Small intestine (tissue), 7 donors: ENCODE results near the gene JMJD1C. TPM values are rescaled to one million over a fixed set of nuclear protein-coding genes. Genes with fewer than 3 reads are reported as not detected.

ENCODE experiments used
- DNase-seq, 2 donors: peaks; one replicate each; pipeline versions ENCODE4 v3.0.0 to v3.0.0-alpha.2; 2013
- FAIRE-seq: peaks from 2 replicates; lab custom pipeline; 2012; peaks lifted over from hg19 to GRCh38; lab: Jason Lieb, UNC
- H3K27ac ChIP-seq, 3 donors: one replicate each; pipeline ENCODE4 v1.5.1; 2013; ENCODE audit warnings: low read length in 2 of 3, mild to moderate bottlenecking in 2 of 3, control low read depth in 1 of 3, inconsistent platforms in 1 of 3, low read depth in 1 of 3, moderate library complexity in 1 of 3
- H3K27me3 ChIP-seq, 3 donors: one replicate each; pipeline ENCODE4 v1.6.1; 2013; ENCODE audit warnings: low read length in 3 of 3, inconsistent platforms in 1 of 3; ENCODE audit not compliant: control insufficient read depth in 3 of 3, insufficient read depth in 3 of 3
- H3K36me3 ChIP-seq, 3 donors: one replicate each; pipeline ENCODE4 v1.6.1; 2013; ENCODE audit warnings: low read length in 3 of 3, inconsistent platforms in 1 of 3, low read depth in 1 of 3, mild to moderate bottlenecking in 1 of 3, moderate library complexity in 1 of 3; ENCODE audit not compliant: control insufficient read depth in 3 of 3, insufficient read depth in 2 of 3
- H3K4me1 ChIP-seq, 3 donors: one replicate each; pipeline ENCODE4 v1.6.1; 2013; ENCODE audit warnings: low read length in 2 of 3, inconsistent platforms in 1 of 3, low read depth in 1 of 3, mild to moderate bottlenecking in 1 of 3, moderate library complexity in 1 of 3; ENCODE audit not compliant: control insufficient read depth in 3 of 3, insufficient read depth in 2 of 3
- H3K4me3 ChIP-seq, 3 donors: one replicate each; pipeline ENCODE4 v1.5.1; 2013; ENCODE audit warnings: low read length in 3 of 3, control low read depth in 1 of 3, inconsistent platforms in 1 of 3, low read depth in 1 of 3, mild to moderate bottlenecking in 1 of 3, moderate library complexity in 1 of 3
- H3K9me3 ChIP-seq, 2 donors: one replicate each; pipeline ENCODE4 v1.6.1; 2013; ENCODE audit warnings: low read depth in 1 of 2, low read length in 1 of 2; ENCODE audit not compliant: control insufficient read depth in 2 of 2, insufficient read depth in 1 of 2
- WGBS, 3 donors: extraction: QIAGEN DNeasy Blood & Tissue Kit; methylation state at CpG; one replicate each; pipeline ENCODE4 v1.1.7; 2013; 5-methylcytosine and 5-hydroxymethylcytosine counted together
- polyA plus RNA-seq, 4 donors: library from polyadenylated mRNA; stranded (reverse) in 3 of 4; unstranded in 1 of 4; fragments of 200-250 nt in 3 of 4; fragments of 120-200 nt in 1 of 4; gene quantifications; one replicate each; pipeline versions ENCODE4 v1.2.1 to v1.2.3, GENCODE V29; 2013
- donor health status: healthy with polysubstance abuse.
- donor health status: control.
- donor health status: control.
- donor health status: Bipolar disorder and iron deficiency.
- donor health status: healthy.

The JMJD1C gene
- polyA plus RNA-seq, 4 donors, result 22.4 to 108 (median 39.1) TPM

GRCh38 chr10:63393050-63393449 lies 72.7 kb downstream of the JMJD1C start:
- H3K36me3 ChIP-seq, result peaks cover 0 to 8% (median 0%) of the 10 kb centered on the region in 3 donors

GRCh38 chr10:63392224-63392623 lies 73.6 kb downstream of the JMJD1C start:
- H3K27ac ChIP-seq, result no peak overlapping the region
- 97 to 98% (median 97%) methylated on average over 6 of the region's 6 CpGs for WGBS, 3 donors
- H3K27me3 ChIP-seq, result no peaks in the 10 kb centered on the region
- H3K36me3 ChIP-seq, result peaks cover 0 to 6% (median 0%) of the 10 kb centered on the region in 3 donors
- peaks cover 0 to 8% of the 10 kb centered on the region in 2 donors for H3K9me3 ChIP-seq
- H3K4me3 ChIP-seq, result peak overlapping the region in 1 of 3 donors; percentile 22
- H3K4me1 ChIP-seq, result peaks cover 0 to 6% (median 0%) of the 10 kb centered on the region in 3 donors
- FAIRE-seq (no peak), DNase-seq (no peak)

More at GRCh38 chr10:63393050-63393449, 72.7 kb downstream of the JMJD1C start:
- Histone ChIP-seq H3K27ac (no peak overlapping the region), H3K4me1 (peaks cover 0 to 6% (median 0%) of the 10 kb centered on the region in 3 donors), H3K27me3 (no peaks in the 10 kb centered on the region), H3K4me3 (no peak overlapping the region), H3K9me3 (peaks cover 0 to 8% of the 10 kb centered on the region in 2 donors)
- no peak for FAIRE-seq
- no peak for DNase-seq
- 90 to 95% (median 91%) methylated on average over 7 of the region's 7 CpGs for WGBS, 3 donors

GRCh38 chr10:63391812-63392211 lies 74.0 kb downstream of the JMJD1C start:
- 74 to 88% (median 86%) methylated on average over 4 of the region's 4 CpGs for WGBS, 3 donors
- no peak for DNase-seq
- Histone ChIP-seq H3K27me3 (no peaks in the 10 kb centered on the region), H3K4me1 (peaks cover 0 to 6% (median 0%) of the 10 kb centered on the region in 3 donors), H3K9me3 (peaks cover 0 to 8% of the 10 kb centered on the region in 2 donors), H3K4me3 (no peak overlapping the region), H3K27ac (no peak overlapping the region), H3K36me3 (peaks cover 0 to 6% (median 0%) of the 10 kb centered on the region in 3 donors)
- FAIRE-seq, result no peak

- DNase-seq (no peak), FAIRE-seq (no peak)
- Histone ChIP-seq H3K4me1 (no peaks in the 10 kb centered on the region), H3K9me3 (peaks cover 0 to 8% of the 10 kb centered on the region in 2 donors), H3K4me3 (no peak overlapping the region), H3K27me3 (no peaks in the 10 kb centered on the region), H3K36me3 (peaks cover 0 to 6% (median 0%) of the 10 kb centered on the region in 3 donors), H3K27ac (no peak overlapping the region)
- WGBS, 3 donors, result 92 to 97% (median 96%) methylated on average over 1 of the region's 1 CpG
These were observed 75.3 kb downstream of the JMJD1C start for GRCh38 chr10:63390521-63390920.

GRCh38 chr10:63388421-63389031 lies 77.3 kb downstream of the JMJD1C start:
- Histone ChIP-seq H3K27me3 (no peaks in the 10 kb centered on the region), H3K36me3 (peaks cover 0 to 3% (median 0%) of the 10 kb centered on the region in 3 donors), H3K4me3 (no peak overlapping the region), H3K4me1 (no peaks in the 10 kb centered on the region), H3K9me3 (peaks cover 0 to 5% of the 10 kb centered on the region in 2 donors), H3K27ac (no peak overlapping the region)
- FAIRE-seq (no peak), DNase-seq (peak; percentile 8 to 35)
- 15 to 37% (median 21%) methylated on average over 2 of the region's 2 CpGs for WGBS, 3 donors

GRCh38 chr10:63385254-63385653 lies 80.5 kb downstream of the JMJD1C start:
- 86 to 95% (median 92%) methylated on average over 5 of the region's 5 CpGs for WGBS, 3 donors
- peaks cover 0 to 2% (median 0%) of the 10 kb centered on the region in 3 donors for H3K36me3 ChIP-seq
- H3K27ac ChIP-seq, result no peak overlapping the region
- DNase-seq (no peak), FAIRE-seq (no peak)
- no peaks in the 10 kb centered on the region for H3K9me3 ChIP-seq
- no peaks in the 10 kb centered on the region for H3K27me3 ChIP-seq
- H3K4me1 ChIP-seq, result no peaks in the 10 kb centered on the region
- H3K4me3 ChIP-seq, result no peak overlapping the region

GRCh38 chr10:63384675-63385074 lies 81.1 kb downstream of the JMJD1C start:
- DNase-seq (peak in 1 of 2 donors; percentile 8), FAIRE-seq (no peak)
- Histone ChIP-seq H3K9me3 (no peaks in the 10 kb centered on the region), H3K36me3 (peaks cover 0 to 4% (median 3%) of the 10 kb centered on the region in 3 donors), H3K4me3 (no peak overlapping the region), H3K27me3 (no peaks in the 10 kb centered on the region), H3K4me1 (no peaks in the 10 kb centered on the region), H3K27ac (no peak overlapping the region)
- WGBS, 3 donors, result 51 to 65% (median 57%) methylated on average over 2 of the region's 2 CpGs

- Histone ChIP-seq H3K27me3 (no peaks in the 10 kb centered on the region), H3K36me3 (peaks cover 0 to 4% (median 3%) of the 10 kb centered on the region in 3 donors), H3K27ac (no peak overlapping the region), H3K9me3 (no peaks in the 10 kb centered on the region), H3K4me3 (no peak overlapping the region), H3K4me1 (no peaks in the 10 kb centered on the region)
- no peak for DNase-seq
- no peak for FAIRE-seq
- WGBS, 3 donors, result 92 to 94% (median 94%) methylated on average over 1 of the region's 1 CpG
These were observed 81.8 kb downstream of the JMJD1C start for GRCh38 chr10:63384001-63384400.
